ENCODE data around the gene RAD21L1.

RAD21L1 gene

GRCh38 chr20:1287787-1288569 lies 62.1 kb downstream of the RAD21L1 start:
- FAIRE-seq (no peak), DNase-seq (ENCODE audit: insufficient read length, low spot score) (no peak)
- no peak for TF ChIP-seq CTCF (IDR thresholded peaks at IDR 0.05; ENCODE audit: insufficient read depth, missing control alignments)

GRCh38 chr20:1291191-1291741 lies 65.4 kb downstream of the RAD21L1 start:
- FAIRE-seq: no peak
- TF ChIP-seq CTCF (IDR thresholded peaks at IDR 0.05; ENCODE audit: insufficient read depth, missing control alignments): no peak
- DNase-seq (ENCODE audit: insufficient read length, low spot score): no peak

- no peak for TF ChIP-seq CTCF (IDR thresholded peaks at IDR 0.05; ENCODE audit: insufficient read depth, missing control alignments)
- DNase-seq (ENCODE audit: insufficient read length, low spot score): no peak
- FAIRE-seq: no peak
Observed at GRCh38 chr20:1292620-1293019, 66.8 kb downstream of the RAD21L1 start.

- FAIRE-seq (no peak), DNase-seq (ENCODE audit: insufficient read length, low spot score) (no peak)
- TF ChIP-seq CTCF (IDR thresholded peaks at IDR 0.05; ENCODE audit: insufficient read depth, missing control alignments): no peak
Observed at GRCh38 chr20:1293641-1294379, 68.0 kb downstream of the RAD21L1 start.

- TF ChIP-seq CTCF (IDR thresholded peaks at IDR 0.05; ENCODE audit: insufficient read depth, missing control alignments): no peak
- FAIRE-seq: no peak
Observed at GRCh38 chr20:1294497-1294896, 68.7 kb downstream of the RAD21L1 start.

GRCh38 chr20:1295276-1295930 lies 69.6 kb downstream of the RAD21L1 start:
- FAIRE-seq: no peak
- TF ChIP-seq CTCF (IDR thresholded peaks at IDR 0.05; ENCODE audit: insufficient read depth, missing control alignments): no peak
- no peak for DNase-seq (ENCODE audit: insufficient read length, low spot score)

More at GRCh38 chr20:1294497-1294896, 68.7 kb downstream of the RAD21L1 start:
- no peak for DNase-seq (ENCODE audit: insufficient read length, low spot score)

Measured in D721Med (cell line).